ENCODE data around the gene AP1B1.
"Not testable (repeated sequence)": the region's sequence is repeated elsewhere in the genome, so short reads cannot be mapped to it uniquely, and the experiment has no call there.

The AP1B1 gene

GRCh38 chr22:29379258-29379657 lies 9.1 kb downstream of the AP1B1 start:
- Mint-ChIP-seq H3K4me1 (ENCODE audit: low read depth) (peaks cover 60% of the 10 kb centered on the region), H3K9me3 (no peaks in the 10 kb centered on the region), H3K36me3 (ENCODE audit: low read depth) (peaks cover 90% of the 10 kb centered on the region), H3K27ac (peak overlapping the region; percentile 6), H3K4me3 (no peak overlapping the region), H3K27me3 (no peaks in the 10 kb centered on the region)
- no peak for DNase-seq

- Mint-ChIP-seq H3K36me3 (ENCODE audit: low read depth) (peaks cover 87% of the 10 kb centered on the region), H3K27me3 (no peaks in the 10 kb centered on the region), H3K27ac (no peak overlapping the region), H3K9me3 (no peaks in the 10 kb centered on the region), H3K4me3 (no peak overlapping the region), H3K4me1 (ENCODE audit: low read depth) (peaks cover 51% of the 10 kb centered on the region)
- DNase-seq: no peak
Measured at GRCh38 chr22:29377979-29378378, 10.4 kb downstream of the AP1B1 start.

GRCh38 chr22:29376705-29377104 lies 11.7 kb downstream of the AP1B1 start:
- not testable (repeated sequence) for H3K27ac Mint-ChIP-seq

GRCh38 chr22:29375398-29376076 lies 12.8 kb downstream of the AP1B1 start:
- peaks cover 81% of the 10 kb centered on the region for H3K36me3 Mint-ChIP-seq (ENCODE audit: low read depth)
- no peak overlapping the region for H3K4me3 Mint-ChIP-seq
- peaks cover 45% of the 10 kb centered on the region for H3K4me1 Mint-ChIP-seq (ENCODE audit: low read depth)
- H3K27ac Mint-ChIP-seq: peak overlapping the region; percentile 65
- no peaks in the 10 kb centered on the region for H3K27me3 Mint-ChIP-seq
- H3K9me3 Mint-ChIP-seq: no peaks in the 10 kb centered on the region
- DNase-seq: no peak

More at GRCh38 chr22:29376705-29377104, 11.7 kb downstream of the AP1B1 start:
- peaks cover 45% of the 10 kb centered on the region for H3K4me1 Mint-ChIP-seq (ENCODE audit: low read depth)
- not testable (repeated sequence) for H3K9me3 Mint-ChIP-seq, H3K4me3 Mint-ChIP-seq, DNase-seq, H3K27me3 Mint-ChIP-seq
- peaks cover 82% of the 10 kb centered on the region for H3K36me3 Mint-ChIP-seq (ENCODE audit: low read depth)

GRCh38 chr22:29374806-29375205 lies 13.6 kb downstream of the AP1B1 start:
- not testable (repeated sequence) for H3K9me3 Mint-ChIP-seq, H3K27me3 Mint-ChIP-seq, DNase-seq, H3K4me3 Mint-ChIP-seq
- Mint-ChIP-seq H3K4me1 (ENCODE audit: low read depth) (peaks cover 42% of the 10 kb centered on the region), H3K36me3 (ENCODE audit: low read depth) (peaks cover 82% of the 10 kb centered on the region), H3K27ac (peak overlapping the region; percentile 44)

GRCh38 chr22:29374401-29374800 lies 14.0 kb downstream of the AP1B1 start:
- Mint-ChIP-seq H3K4me3 (no peak overlapping the region), H3K27ac (peak overlapping the region; percentile 44), H3K36me3 (ENCODE audit: low read depth) (peaks cover 82% of the 10 kb centered on the region), H3K27me3 (no peaks in the 10 kb centered on the region), H3K9me3 (no peaks in the 10 kb centered on the region), H3K4me1 (ENCODE audit: low read depth) (peaks cover 40% of the 10 kb centered on the region)
- no peak for DNase-seq

GRCh38 chr22:29370537-29370936 lies 17.8 kb downstream of the AP1B1 start:
- H3K4me1 Mint-ChIP-seq (ENCODE audit: low read depth): peaks cover 34% of the 10 kb centered on the region
- peaks cover 78% of the 10 kb centered on the region for H3K36me3 Mint-ChIP-seq (ENCODE audit: low read depth)
- H3K9me3 Mint-ChIP-seq: no peaks in the 10 kb centered on the region
- H3K27me3 Mint-ChIP-seq: no peaks in the 10 kb centered on the region
- no peak overlapping the region for H3K27ac Mint-ChIP-seq
- no peak overlapping the region for H3K4me3 Mint-ChIP-seq
- no peak for DNase-seq

GRCh38 chr22:29369460-29369859 lies 18.9 kb downstream of the AP1B1 start:
- no peak overlapping the region for H3K27ac Mint-ChIP-seq
- H3K9me3 Mint-ChIP-seq: no peaks in the 10 kb centered on the region
- H3K36me3 Mint-ChIP-seq (ENCODE audit: low read depth): peaks cover 78% of the 10 kb centered on the region
- DNase-seq: no peak
- no peaks in the 10 kb centered on the region for H3K27me3 Mint-ChIP-seq
- peaks cover 27% of the 10 kb centered on the region for H3K4me1 Mint-ChIP-seq (ENCODE audit: low read depth)
- no peak overlapping the region for H3K4me3 Mint-ChIP-seq

GRCh38 chr22:29359469-29359868 lies 28.9 kb downstream of the AP1B1 start:
- no peaks in the 10 kb centered on the region for H3K27me3 Mint-ChIP-seq
- H3K27ac Mint-ChIP-seq: no peak overlapping the region
- H3K4me3 Mint-ChIP-seq: no peak overlapping the region
- peaks cover 88% of the 10 kb centered on the region for H3K36me3 Mint-ChIP-seq (ENCODE audit: low read depth)
- H3K9me3 Mint-ChIP-seq: no peaks in the 10 kb centered on the region
- H3K4me1 Mint-ChIP-seq (ENCODE audit: low read depth): no peaks in the 10 kb centered on the region
- no peak for DNase-seq

GRCh38 chr22:29357193-29357890 lies 31.0 kb downstream of the AP1B1 start:
- H3K27me3 Mint-ChIP-seq; H3K9me3 Mint-ChIP-seq; H3K27ac Mint-ChIP-seq; H3K4me1 Mint-ChIP-seq (ENCODE audit: low read depth); DNase-seq; H3K4me3 Mint-ChIP-seq: not testable (repeated sequence)
- H3K36me3 Mint-ChIP-seq (ENCODE audit: low read depth): peaks cover 93% of the 10 kb centered on the region

- Mint-ChIP-seq H3K4me3 (no peak overlapping the region), H3K27me3 (no peaks in the 10 kb centered on the region), H3K36me3 (ENCODE audit: low read depth) (peaks cover 93% of the 10 kb centered on the region), H3K4me1 (ENCODE audit: low read depth) (no peaks in the 10 kb centered on the region), H3K27ac (no peak overlapping the region), H3K9me3 (no peaks in the 10 kb centered on the region)
- DNase-seq: no peak
Measured at GRCh38 chr22:29353860-29354259, 34.5 kb downstream of the AP1B1 start.

- Mint-ChIP-seq H3K27ac (no peak overlapping the region), H3K27me3 (no peaks in the 10 kb centered on the region), H3K4me1 (ENCODE audit: low read depth) (no peaks in the 10 kb centered on the region), H3K4me3 (no peak overlapping the region), H3K9me3 (no peaks in the 10 kb centered on the region), H3K36me3 (ENCODE audit: low read depth) (peaks cover 93% of the 10 kb centered on the region)
- no peak for DNase-seq
Measured at GRCh38 chr22:29353286-29353685, 35.1 kb downstream of the AP1B1 start.

GRCh38 chr22:29352778-29353177 lies 35.6 kb downstream of the AP1B1 start:
- no peaks in the 10 kb centered on the region for H3K9me3 Mint-ChIP-seq
- DNase-seq: no peak
- H3K27ac Mint-ChIP-seq: no peak overlapping the region
- H3K4me3 Mint-ChIP-seq: no peak overlapping the region
- peaks cover 93% of the 10 kb centered on the region for H3K36me3 Mint-ChIP-seq (ENCODE audit: low read depth)
- no peaks in the 10 kb centered on the region for H3K27me3 Mint-ChIP-seq
- H3K4me1 Mint-ChIP-seq (ENCODE audit: low read depth): no peaks in the 10 kb centered on the region

GRCh38 chr22:29351891-29352290 lies 36.5 kb downstream of the AP1B1 start:
- H3K9me3 Mint-ChIP-seq: no peaks in the 10 kb centered on the region
- DNase-seq: no peak
- no peak overlapping the region for H3K4me3 Mint-ChIP-seq
- H3K4me1 Mint-ChIP-seq (ENCODE audit: low read depth): no peaks in the 10 kb centered on the region
- no peak overlapping the region for H3K27ac Mint-ChIP-seq
- H3K27me3 Mint-ChIP-seq: no peaks in the 10 kb centered on the region
- H3K36me3 Mint-ChIP-seq (ENCODE audit: low read depth): peaks cover 98% of the 10 kb centered on the region

GRCh38 chr22:29351042-29351441 lies 37.3 kb downstream of the AP1B1 start:
- Mint-ChIP-seq H3K27ac (no peak overlapping the region), H3K4me1 (ENCODE audit: low read depth) (no peaks in the 10 kb centered on the region), H3K36me3 (ENCODE audit: low read depth) (peaks cover 98% of the 10 kb centered on the region), H3K9me3 (no peaks in the 10 kb centered on the region), H3K27me3 (no peaks in the 10 kb centered on the region), H3K4me3 (no peak overlapping the region)
- DNase-seq: no peak
